GM12891 (cell line): ENCODE measurements around the gene FNTB.

ENCODE experiments used
- POLR2A ChIP-seq: IDR thresholded peaks from 2 replicates; pipeline ENCODE4 v1.6.1; 2011; ENCODE audit warnings: low read depth, low read length, control low read depth
- POLR2AphosphoS5 ChIP-seq: IDR thresholded peaks from 2 replicates; pipeline ENCODE4 v1.6.1; 2011; ENCODE audit warnings: low read depth, low read length, control low read depth
- SPI1 ChIP-seq: IDR thresholded peaks from 2 replicates; pipeline ENCODE4 v1.6.1; 2011; ENCODE audit warnings: low read depth, low read length, control low read depth
- TAF1 ChIP-seq: IDR thresholded peaks from 2 replicates; pipeline ENCODE4 v1.6.1; 2011; ENCODE audit warnings: low read depth, low read length, control low read depth

DNA sequence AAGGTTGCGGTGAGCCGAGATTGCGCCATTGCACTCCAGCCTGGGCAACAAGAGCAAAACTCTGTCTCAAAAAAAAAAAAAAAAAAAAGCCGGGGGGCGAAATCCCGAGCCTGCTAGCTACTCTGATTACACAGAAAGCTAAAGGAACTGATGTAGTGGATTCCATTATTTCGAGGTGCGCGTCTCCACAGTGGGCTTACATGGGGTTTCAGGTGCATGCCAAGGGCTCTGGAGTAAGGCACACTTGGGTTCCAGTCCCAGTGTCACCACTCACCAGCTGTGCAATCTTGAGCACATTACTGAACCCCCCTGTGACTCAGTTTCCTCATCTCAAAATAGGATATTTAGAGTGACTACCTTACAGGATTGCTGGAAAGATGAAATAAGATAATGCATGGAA, 12.9 kb upstream of the FNTB start:
- TF ChIP-seq TAF1 (no peak), POLR2AphosphoS5 (no peak), SPI1 (no peak), POLR2A (no peak)
